Measurements from ENCODE around the gene ARHGAP27. TPM values are rescaled to one million over a fixed set of nuclear protein-coding genes. Genes with fewer than 3 reads are reported as not detected.

Gene ARHGAP27
- total and polyA plus RNA-seq, 2 experiments from 2014 or later = 21.1 to 27.9 TPM

- 88% methylated on average over 3 of the region's 3 CpGs for WGBS (ENCODE audit: low lambda C conversion rate, missing lambda C conversion rate)
- no peaks in the 10 kb centered on the region for H3K36me3 ChIP-seq (replicated peaks; ENCODE audit: insufficient read depth, low read depth)
- H3K4me2 ChIP-seq = no peak overlapping the region
- TF ChIP-seq EZH2 (IDR thresholded peaks at IDR 0.05; ENCODE audit: borderline replicate concordance) (no peak), EZH2phosphoT487 (IDR thresholded peaks at IDR 0.05; ENCODE audit: low read depth, severe bottlenecking, unreplicated experiment) (no peak), CTCF (IDR thresholded peaks at IDR 0.05; ENCODE audit: poor library complexity) (no peak)
- H4K20me1 ChIP-seq (ENCODE audit: insufficient read depth, poor library complexity, severe bottlenecking) = no peaks in the 10 kb centered on the region
- no peaks in the 10 kb centered on the region for H3K9me2 ChIP-seq (replicated peaks; ENCODE audit: insufficient read depth)
- no peak overlapping the region for H3K27ac ChIP-seq
- no peaks in the 10 kb centered on the region for H3K9me3 ChIP-seq (ENCODE audit: low read depth)
- no peak for DNase-seq (ENCODE audit: low spot score)
- H3K79me2 ChIP-seq = no peaks in the 10 kb centered on the region
- H3K4me1 ChIP-seq (ENCODE audit: insufficient read depth) = no peaks in the 10 kb centered on the region
- no peak overlapping the region for H2AFZ ChIP-seq
- H3K27me3 ChIP-seq = no peaks in the 10 kb centered on the region
- no peak overlapping the region for H3K4me3 ChIP-seq
Observed at GRCh38 chr17:45361451-45361850, 71.2 kb downstream of the ARHGAP27 start.

GRCh38 chr17:45357364-45357997 is 75.2 kb downstream of the ARHGAP27 start:
- H3K9me3 ChIP-seq (ENCODE audit: low read depth) = no peaks in the 10 kb centered on the region
- WGBS (ENCODE audit: low lambda C conversion rate, missing lambda C conversion rate) = 90% methylated on average over 5 of the region's 5 CpGs
- no peak overlapping the region for H3K27ac ChIP-seq
- H3K4me2 ChIP-seq = no peak overlapping the region
- H3K4me1 ChIP-seq (ENCODE audit: insufficient read depth) = no peaks in the 10 kb centered on the region
- no peaks in the 10 kb centered on the region for H4K20me1 ChIP-seq (ENCODE audit: insufficient read depth, poor library complexity, severe bottlenecking)
- H3K79me2 ChIP-seq = no peaks in the 10 kb centered on the region
- no peak overlapping the region for H2AFZ ChIP-seq
- no peaks in the 10 kb centered on the region for H3K27me3 ChIP-seq
- H3K9me2 ChIP-seq (replicated peaks; ENCODE audit: insufficient read depth) = no peaks in the 10 kb centered on the region
- no peak for DNase-seq (ENCODE audit: low spot score)
- TF ChIP-seq EZH2 (IDR thresholded peaks at IDR 0.05; ENCODE audit: borderline replicate concordance) (no peak), EZH2phosphoT487 (IDR thresholded peaks at IDR 0.05; ENCODE audit: low read depth, severe bottlenecking, unreplicated experiment) (no peak), CTCF (IDR thresholded peaks at IDR 0.05; ENCODE audit: poor library complexity) (no peak)
- H3K36me3 ChIP-seq (replicated peaks; ENCODE audit: insufficient read depth, low read depth) = no peaks in the 10 kb centered on the region
- H3K4me3 ChIP-seq = no peak overlapping the region

GRCh38 chr17:45355087-45355486 is 77.6 kb downstream of the ARHGAP27 start:
- Histone ChIP-seq H3K36me3 (replicated peaks; ENCODE audit: insufficient read depth, low read depth) (no peaks in the 10 kb centered on the region), H3K27me3 (no peaks in the 10 kb centered on the region), H3K9me3 (ENCODE audit: low read depth) (no peaks in the 10 kb centered on the region), H3K4me2 (no peak overlapping the region), H3K27ac (no peak overlapping the region), H3K4me3 (no peak overlapping the region), H4K20me1 (ENCODE audit: insufficient read depth, poor library complexity, severe bottlenecking) (no peaks in the 10 kb centered on the region), H3K4me1 (ENCODE audit: insufficient read depth) (no peaks in the 10 kb centered on the region), H3K9me2 (replicated peaks; ENCODE audit: insufficient read depth) (no peaks in the 10 kb centered on the region), H2AFZ (no peak overlapping the region), H3K79me2 (no peaks in the 10 kb centered on the region)
- TF ChIP-seq EZH2phosphoT487 (IDR thresholded peaks at IDR 0.05; ENCODE audit: low read depth, severe bottlenecking, unreplicated experiment) (no peak), CTCF (IDR thresholded peaks at IDR 0.05; ENCODE audit: poor library complexity) (no peak), EZH2 (IDR thresholded peaks at IDR 0.05; ENCODE audit: borderline replicate concordance) (no peak)
- 79% methylated on average over 2 of the region's 2 CpGs for WGBS (ENCODE audit: low lambda C conversion rate, missing lambda C conversion rate)
- DNase-seq (ENCODE audit: low spot score) = peak; percentile 41

Data from hepatocyte (in vitro differentiated cells).